IMR-90 (cell line): ENCODE measurements around the gene MPPED1.

ENCODE experiments used
- BHLHE40 ChIP-seq: fragments of 150-350 bp; IDR thresholded peaks from 2 replicates; pipeline ENCODE4 v1.6.1; 2016; ENCODE audit warnings: mild to moderate bottlenecking, low read depth, low read length
- CEBPB ChIP-seq: IDR thresholded peaks from 2 replicates; pipeline ENCODE4 v1.6.1; 2012; ENCODE audit warnings: low read depth, low read length, improper control_type of control experiment
- CTCF ChIP-seq: conservative IDR thresholded peaks from 2 replicates; pipeline ENCODE4 v1.5.1; 2012; ENCODE audit warnings: mild to moderate bottlenecking, low read depth, low read length, improper control_type of control experiment
- MAFK ChIP-seq: IDR thresholded peaks from 2 replicates; pipeline ENCODE4 v1.6.1; 2012; ENCODE audit warnings: low read depth, low read length, improper control_type of control experiment
- POLR2A ChIP-seq: IDR thresholded peaks from 2 replicates; pipeline ENCODE4 v1.6.1; 2012; ENCODE audit warnings: mild to moderate bottlenecking, low read depth, low read length
- RAD21 ChIP-seq: IDR thresholded peaks from 2 replicates; pipeline ENCODE4 v1.6.1; 2012; ENCODE audit warnings: low read length, improper control_type of control experiment
- RCOR1 ChIP-seq: IDR thresholded peaks from 2 replicates; pipeline ENCODE4 v1.6.1; 2012; ENCODE audit warnings: mild to moderate bottlenecking, low read length, improper control_type of control experiment; ENCODE audit not compliant: insufficient replicate concordance
- USF2 ChIP-seq: fragments of 150-350 bp; IDR thresholded peaks from 2 replicates; pipeline ENCODE4 v1.6.1; 2017; ENCODE audit warnings: mild to moderate bottlenecking, antibody characterized with exemption, low read length, low read depth

GRCh38 chr22:43490311-43490710 lies 78.5 kb downstream of the MPPED1 start:
- TF ChIP-seq MAFK (no peak), USF2 (no peak), POLR2A (no peak), CTCF (no peak), BHLHE40 (no peak), RCOR1 (no peak), RAD21 (no peak), CEBPB (no peak)
